ENCODE data around the gene NUP153. TPM values are rescaled to one million over a fixed set of nuclear protein-coding genes. Genes with fewer than 3 reads are reported as not detected.

Gene NUP153
- total RNA-seq, 1 experiment from 2014 or later, result 36.3 TPM

- H3K27ac Mint-ChIP-seq (ENCODE audit: unreplicated experiment), result no peak overlapping the region
- H3K27me3 Mint-ChIP-seq (ENCODE audit: unreplicated experiment), result no peaks in the 10 kb centered on the region
- peaks cover 11% of the 10 kb centered on the region for H3K36me3 Mint-ChIP-seq (ENCODE audit: insufficient read depth, unreplicated experiment)
- DNase-seq, result no peak
- CTCF ChIA-PET, result interaction anchor here (0.6 kb wide), 1 partner anchor 25 kb away, joined by 4 read pairs; no protein-coding TSS in a partner anchor
- TF ChIP-seq, protein P1, sequence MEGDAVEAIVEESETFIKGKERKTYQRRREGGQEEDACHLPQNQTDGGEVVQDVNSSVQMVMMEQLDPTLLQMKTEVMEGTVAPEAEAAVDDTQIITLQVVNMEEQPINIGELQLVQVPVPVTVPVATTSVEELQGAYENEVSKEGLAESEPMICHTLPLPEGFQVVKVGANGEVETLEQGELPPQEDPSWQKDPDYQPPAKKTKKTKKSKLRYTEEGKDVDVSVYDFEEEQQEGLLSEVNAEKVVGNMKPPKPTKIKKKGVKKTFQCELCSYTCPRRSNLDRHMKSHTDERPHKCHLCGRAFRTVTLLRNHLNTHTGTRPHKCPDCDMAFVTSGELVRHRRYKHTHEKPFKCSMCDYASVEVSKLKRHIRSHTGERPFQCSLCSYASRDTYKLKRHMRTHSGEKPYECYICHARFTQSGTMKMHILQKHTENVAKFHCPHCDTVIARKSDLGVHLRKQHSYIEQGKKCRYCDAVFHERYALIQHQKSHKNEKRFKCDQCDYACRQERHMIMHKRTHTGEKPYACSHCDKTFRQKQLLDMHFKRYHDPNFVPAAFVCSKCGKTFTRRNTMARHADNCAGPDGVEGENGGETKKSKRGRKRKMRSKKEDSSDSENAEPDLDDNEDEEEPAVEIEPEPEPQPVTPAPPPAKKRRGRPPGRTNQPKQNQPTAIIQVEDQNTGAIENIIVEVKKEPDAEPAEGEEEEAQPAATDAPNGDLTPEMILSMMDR (IDR thresholded peaks at IDR 0.05; ENCODE audit: unreplicated experiment), result no peak
- BruUV-seq (replicated peaks), result no TSS peak
- no peaks in the 10 kb centered on the region for H3K9me3 Mint-ChIP-seq (ENCODE audit: low read depth, unreplicated experiment)
- H3K4me3 Mint-ChIP-seq (ENCODE audit: low read depth, unreplicated experiment), result no peak overlapping the region
- peaks cover 10% of the 10 kb centered on the region for H3K4me1 Mint-ChIP-seq (ENCODE audit: low read depth, unreplicated experiment)
- intact Hi-C loops (cut with micrococcal nuclease; ENCODE audit: unreplicated experiment), result no loop called here
Observed at GRCh38 chr6:17653198-17653882, 53.4 kb downstream of the NUP153 start.

GRCh38 chr6:17650656-17651309 is 55.9 kb downstream of the NUP153 start:
- intact Hi-C loops (cut with micrococcal nuclease; ENCODE audit: unreplicated experiment), result no loop called here
- Mint-ChIP-seq H3K4me1 (ENCODE audit: low read depth, unreplicated experiment) (peaks cover 10% of the 10 kb centered on the region), H3K36me3 (ENCODE audit: insufficient read depth, unreplicated experiment) (peaks cover 27% of the 10 kb centered on the region), H3K27me3 (ENCODE audit: unreplicated experiment) (no peaks in the 10 kb centered on the region), H3K27ac (ENCODE audit: unreplicated experiment) (no peak overlapping the region), H3K9me3 (ENCODE audit: low read depth, unreplicated experiment) (no peaks in the 10 kb centered on the region), H3K4me3 (ENCODE audit: low read depth, unreplicated experiment) (no peak overlapping the region)
- BruUV-seq (replicated peaks), result no TSS peak
- TF ChIP-seq, protein P1 (IDR thresholded peaks at IDR 0.05; ENCODE audit: unreplicated experiment), result no peak
- CTCF ChIA-PET, result no interaction called here
- DNase-seq, result no peak

DNA sequence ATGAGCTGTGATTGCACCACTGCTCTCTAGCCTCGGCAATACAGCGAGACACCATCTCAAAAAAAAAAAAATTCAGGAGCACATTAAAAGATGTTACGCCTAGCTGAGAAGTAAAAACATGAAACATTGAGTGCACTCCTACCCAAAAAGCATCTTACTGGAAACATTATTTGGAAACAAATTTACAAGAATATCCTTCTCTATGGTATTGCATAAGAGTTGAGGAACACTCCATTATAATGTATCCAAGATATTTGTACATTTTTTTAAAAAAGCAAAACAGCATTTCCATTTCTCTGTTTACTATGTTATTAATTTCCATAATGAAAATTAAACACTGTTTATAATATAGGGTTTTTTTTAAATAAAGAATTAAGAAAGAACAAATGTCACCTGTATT is 58.0 kb downstream of the NUP153 start:
- Mint-ChIP-seq H3K4me3 (ENCODE audit: low read depth, unreplicated experiment) (no peak overlapping the region), H3K27me3 (ENCODE audit: unreplicated experiment) (no peaks in the 10 kb centered on the region), H3K4me1 (ENCODE audit: low read depth, unreplicated experiment) (peaks cover 10% of the 10 kb centered on the region), H3K9me3 (ENCODE audit: low read depth, unreplicated experiment) (no peaks in the 10 kb centered on the region), H3K27ac (ENCODE audit: unreplicated experiment) (no peak overlapping the region), H3K36me3 (ENCODE audit: insufficient read depth, unreplicated experiment) (peaks cover 40% of the 10 kb centered on the region)
- TF ChIP-seq, protein P1 (IDR thresholded peaks at IDR 0.05; ENCODE audit: unreplicated experiment), result no peak
- intact Hi-C loops (cut with micrococcal nuclease; ENCODE audit: unreplicated experiment), result no loop called here
- DNase-seq, result no peak
- CTCF ChIA-PET, result no interaction called here
- no TSS peak for BruUV-seq (replicated peaks)

GRCh38 chr6:17640477-17640917 is 66.2 kb downstream of the NUP153 start:
- H3K4me3 Mint-ChIP-seq (ENCODE audit: low read depth, unreplicated experiment), result no peak overlapping the region
- no peak for DNase-seq
- intact Hi-C loops (cut with micrococcal nuclease; ENCODE audit: unreplicated experiment), result no loop called here
- TF ChIP-seq, protein P1 (IDR thresholded peaks at IDR 0.05; ENCODE audit: unreplicated experiment), result no peak
- no peaks in the 10 kb centered on the region for H3K4me1 Mint-ChIP-seq (ENCODE audit: low read depth, unreplicated experiment)
- BruUV-seq (replicated peaks), result no TSS peak
- H3K36me3 Mint-ChIP-seq (ENCODE audit: insufficient read depth, unreplicated experiment), result peaks cover 34% of the 10 kb centered on the region
- CTCF ChIA-PET, result no interaction called here
- H3K27me3 Mint-ChIP-seq (ENCODE audit: unreplicated experiment), result no peaks in the 10 kb centered on the region
- H3K9me3 Mint-ChIP-seq (ENCODE audit: low read depth, unreplicated experiment), result no peaks in the 10 kb centered on the region
- no peak overlapping the region for H3K27ac Mint-ChIP-seq (ENCODE audit: unreplicated experiment)

Measured in Calu3 (cell line).